Keratinocyte (primary cell): ENCODE results near the gene EIF2D. TPM values are rescaled to one million over a fixed set of nuclear protein-coding genes. Genes with fewer than 3 reads are reported as not detected.

Source experiments
- DNase-seq: peaks from one replicate; pipeline ENCODE4 v3.0.0-alpha.2; 2011; ENCODE audit warnings: low read depth, missing footprints, low spot score
- FAIRE-seq: peaks from 2 replicates; lab custom pipeline; 2011; peaks lifted over from hg19 to GRCh38; lab: Jason Lieb, UNC
- H2AFZ ChIP-seq: 2 replicates; pipeline ENCODE4 v1.6.0; 2012; ENCODE audit warnings: low read length, control low read depth, inconsistent platforms; ENCODE audit not compliant: control insufficient read depth
- H3K27ac ChIP-seq: 2 replicates; pipeline ENCODE4 v1.5.1; 2011; ENCODE audit warnings: low read length; ENCODE audit not compliant: control insufficient read depth, insufficient read depth
- H3K27me3 ChIP-seq: 3 replicates; pipeline ENCODE4 v1.6.0; 2011; ENCODE audit warnings: low read length; ENCODE audit not compliant: control insufficient read depth, insufficient read depth; ENCODE audit errors: extremely low read depth
- H3K36me3 ChIP-seq, 2 experiments: 2 replicates in 1 of 2; 3 replicates in 1 of 2; pipeline ENCODE4 v1.5.1; 2011; ENCODE audit warnings: low read length in 2 of 2, mild to moderate bottlenecking in 1 of 2; ENCODE audit not compliant: control insufficient read depth in 2 of 2, insufficient read depth in 2 of 2; ENCODE audit errors: extremely low read depth in 1 of 2
- H3K4me1 ChIP-seq: 3 replicates; pipeline ENCODE4 v1.5.1; 2011; ENCODE audit warnings: low read length; ENCODE audit not compliant: control insufficient read depth, insufficient read depth; ENCODE audit errors: extremely low read depth
- H3K4me2 ChIP-seq: 3 replicates; pipeline ENCODE4 v1.6.0; 2011; ENCODE audit warnings: low read depth, low read length; ENCODE audit not compliant: control insufficient read depth, insufficient read depth; ENCODE audit errors: extremely low read depth
- H3K4me3 ChIP-seq, 3 experiments: fragments of 200-600 bp in 1 of 3; sonication (generic) in 1 of 3; 2 replicates in 2 of 3; 3 replicates in 1 of 3; pipeline ENCODE4 v1.5.1; 2011 to 2016; ENCODE audit warnings: low read length in 3 of 3, mild to moderate bottlenecking in 3 of 3, control low read depth in 2 of 3, inconsistent platforms in 1 of 3, low read depth in 1 of 3, mixed read lengths in 1 of 3, mixed run types in 1 of 3, moderate library complexity in 1 of 3; ENCODE audit not compliant: control insufficient read depth in 2 of 3, insufficient read depth in 2 of 3; ENCODE audit errors: extremely low read depth in 1 of 3
- H3K79me2 ChIP-seq: 2 replicates; pipeline ENCODE4 v1.6.0; 2012; ENCODE audit warnings: low read length; ENCODE audit not compliant: control insufficient read depth, insufficient read depth
- H3K9ac ChIP-seq: 3 replicates; pipeline ENCODE4 v1.6.0; 2011; ENCODE audit warnings: low read length; ENCODE audit not compliant: control insufficient read depth, insufficient read depth; ENCODE audit errors: extremely low read depth
- H3K9me1 ChIP-seq: 3 replicates; pipeline ENCODE4 v1.6.0; 2011; ENCODE audit warnings: low read length; ENCODE audit not compliant: control insufficient read depth, insufficient read depth; ENCODE audit errors: extremely low read depth
- H3K9me3 ChIP-seq: 2 replicates; pipeline ENCODE4 v1.5.1; 2012; ENCODE audit warnings: low read depth, low read length; ENCODE audit not compliant: control insufficient read depth
- H4K20me1 ChIP-seq: 3 replicates; pipeline ENCODE4 v1.6.0; 2011; ENCODE audit warnings: low read length; ENCODE audit not compliant: control insufficient read depth, insufficient read depth; ENCODE audit errors: extremely low read depth
- EZH2 ChIP-seq: IDR thresholded peaks from one replicate; pipeline ENCODE4 v1.6.1; 2012; ENCODE audit warnings: inconsistent platforms, mild to moderate bottlenecking, low read length, moderate library complexity
- dilution Hi-C: fragments of 300-500 bp; cut with MboI; formaldehyde crosslinking; loops from one replicate; pipeline ENCODE4 v1.7.0; 2020; ENCODE audit warnings: low sequenced_read_pairs; ENCODE audit not compliant: extremely low pct_ligation_motif_present
- polyA plus RNA-seq, 5 experiments: library from polyadenylated mRNA; depleted of rRNA in 3 of 5; stranded (reverse) in 3 of 5; stranded (forward) in 1 of 5; unstranded in 1 of 5; fragments of >200 nt; gene quantifications; 1 replicate in 1 of 5; 2 replicates in 3 of 5; 3 replicates in 1 of 5; pipeline versions ENCODE4 v1.2.1 to v1.2.3, GENCODE V29; 2011 to 2012; ENCODE audit warnings: missing spikeins in 2 of 5, low read depth in 1 of 5, low replicate concordance in 1 of 5
- TF ChIP-seq, protein P1 (sequence below), 3 experiments: IDR thresholded peaks in 1 of 3; conservative IDR thresholded peaks in 1 of 3; optimal IDR thresholded peaks in 1 of 3; 2 replicates in 2 of 3; 3 replicates in 1 of 3; pipeline versions ENCODE3 to v1.5.1; 2011; ENCODE audit warnings: low read length in 3 of 3, mild to moderate bottlenecking in 3 of 3, moderate library complexity in 2 of 3, control low read depth in 1 of 3, inconsistent platforms in 1 of 3; ENCODE audit not compliant: insufficient read depth in 2 of 3; ENCODE audit errors: extremely low read depth in 1 of 3

EIF2D gene
- polyA plus RNA-seq, 1 donor (not counting 4 experiments of a cell fraction or from before 2014, with no cell fraction given): 60.6 TPM

GRCh38 chr1:206554701-206555472 is 57.4 kb downstream of the EIF2D start:
- no peaks in the 10 kb centered on the region for H3K36me3 ChIP-seq
- H3K4me2 ChIP-seq: no peak overlapping the region
- no peaks in the 10 kb centered on the region for H4K20me1 ChIP-seq
- no peaks in the 10 kb centered on the region for H3K9me1 ChIP-seq
- dilution Hi-C loops: no loop called here
- H3K27me3 ChIP-seq: no peaks in the 10 kb centered on the region
- H3K27ac ChIP-seq: no peak overlapping the region
- no peak overlapping the region for H3K9ac ChIP-seq
- H3K4me1 ChIP-seq: peaks cover 11% of the 10 kb centered on the region
- FAIRE-seq (no peak), DNase-seq (no peak)
- no peaks in the 10 kb centered on the region for H3K9me3 ChIP-seq
- no peak overlapping the region for H3K4me3 ChIP-seq
- H2AFZ ChIP-seq: no peak overlapping the region
- TF ChIP-seq, protein P1, sequence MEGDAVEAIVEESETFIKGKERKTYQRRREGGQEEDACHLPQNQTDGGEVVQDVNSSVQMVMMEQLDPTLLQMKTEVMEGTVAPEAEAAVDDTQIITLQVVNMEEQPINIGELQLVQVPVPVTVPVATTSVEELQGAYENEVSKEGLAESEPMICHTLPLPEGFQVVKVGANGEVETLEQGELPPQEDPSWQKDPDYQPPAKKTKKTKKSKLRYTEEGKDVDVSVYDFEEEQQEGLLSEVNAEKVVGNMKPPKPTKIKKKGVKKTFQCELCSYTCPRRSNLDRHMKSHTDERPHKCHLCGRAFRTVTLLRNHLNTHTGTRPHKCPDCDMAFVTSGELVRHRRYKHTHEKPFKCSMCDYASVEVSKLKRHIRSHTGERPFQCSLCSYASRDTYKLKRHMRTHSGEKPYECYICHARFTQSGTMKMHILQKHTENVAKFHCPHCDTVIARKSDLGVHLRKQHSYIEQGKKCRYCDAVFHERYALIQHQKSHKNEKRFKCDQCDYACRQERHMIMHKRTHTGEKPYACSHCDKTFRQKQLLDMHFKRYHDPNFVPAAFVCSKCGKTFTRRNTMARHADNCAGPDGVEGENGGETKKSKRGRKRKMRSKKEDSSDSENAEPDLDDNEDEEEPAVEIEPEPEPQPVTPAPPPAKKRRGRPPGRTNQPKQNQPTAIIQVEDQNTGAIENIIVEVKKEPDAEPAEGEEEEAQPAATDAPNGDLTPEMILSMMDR (optimal IDR thresholded peaks at IDR 0.05 in 1 of 3, IDR thresholded peaks at IDR 0.05 in 1 of 3, conservative IDR thresholded peaks at IDR 0.05 in 1 of 3; ENCODE audit: extremely low read depth in 1 of 3, insufficient read depth in 2 of 3, low read length in 3 of 3): no peak
- TF ChIP-seq EZH2: no peak
- H3K79me2 ChIP-seq: no peaks in the 10 kb centered on the region

DNA sequence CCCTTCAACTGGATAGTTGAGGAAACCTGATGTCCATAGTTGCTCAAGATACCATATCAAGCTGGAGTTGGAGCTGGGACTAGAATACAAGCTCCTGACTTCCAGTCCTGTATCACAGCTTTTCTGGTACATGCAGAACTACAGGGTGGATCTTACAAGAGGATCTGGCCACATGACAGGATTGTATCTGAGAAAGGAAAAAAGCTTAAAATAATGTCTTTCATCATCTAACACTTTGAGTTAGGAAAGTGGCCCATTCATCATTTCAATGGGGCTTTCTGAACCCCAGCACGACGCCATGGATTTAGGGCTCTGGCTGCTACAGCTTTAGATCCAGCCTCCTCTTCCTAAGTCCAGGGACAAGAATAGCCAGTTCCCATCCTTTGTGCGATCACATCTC is 58.1 kb downstream of the EIF2D start:
- FAIRE-seq: no peak
- no peak overlapping the region for H3K9ac ChIP-seq

More for the DNA sequence above, 58.1 kb downstream of the EIF2D start:
- H3K4me1 ChIP-seq: peaks cover 15% of the 10 kb centered on the region
- no peaks in the 10 kb centered on the region for H3K9me1 ChIP-seq
- no peaks in the 10 kb centered on the region for H3K79me2 ChIP-seq
- no peaks in the 10 kb centered on the region for H4K20me1 ChIP-seq
- no peak for DNase-seq
- dilution Hi-C loops: no loop called here
- H3K4me3 ChIP-seq: no peak overlapping the region
- no peaks in the 10 kb centered on the region for H3K27me3 ChIP-seq
- H3K27ac ChIP-seq: no peak overlapping the region
- no peak overlapping the region for H3K4me2 ChIP-seq
- TF ChIP-seq EZH2: no peak
- TF ChIP-seq, protein P1 (optimal IDR thresholded peaks at IDR 0.05 in 1 of 3, IDR thresholded peaks at IDR 0.05 in 1 of 3, conservative IDR thresholded peaks at IDR 0.05 in 1 of 3; ENCODE audit: extremely low read depth in 1 of 3, insufficient read depth in 2 of 3, low read length in 3 of 3): no peak
- H3K9me3 ChIP-seq: no peaks in the 10 kb centered on the region
- no peak overlapping the region for H2AFZ ChIP-seq
- no peaks in the 10 kb centered on the region for H3K36me3 ChIP-seq
